HG02981 (cell line): Measurements from ENCODE around the gene PAGE2.
"Not testable (repeated sequence)": the region's sequence is repeated elsewhere in the genome, so short reads cannot be mapped to it uniquely, and the experiment has no call there.

Experiments used
- ATAC-seq: cut with Tn5 transposase; IDR thresholded peaks from one replicate; pipeline ENCODE4 v1.9.1; 2021; ENCODE audit warnings: mild to moderate bottlenecking, moderate library complexity; ENCODE audit not compliant: unreplicated experiment

PAGE2 gene

GRCh38 chrX:55088795-55089489 is at the start of gene PAGE2:
Gene PAGE2 (plus strand): TSS chrX:55089018. CDS start chrX:55090021, 1,003 bp downstream.
- ATAC-seq = no peak

GRCh38 chrX:55039471-55039870 is 49.3 kb upstream of the PAGE2 start:
- no peak for ATAC-seq

GRCh38 chrX:55041514-55041913 is 47.3 kb upstream of the PAGE2 start:
- ATAC-seq = no peak

GRCh38 chrX:55050599-55050998 is 38.2 kb upstream of the PAGE2 start:
- ATAC-seq = not testable (repeated sequence)

- no peak for ATAC-seq
Measured at GRCh38 chrX:55056820-55057674, 31.8 kb upstream of the PAGE2 start.

- no peak for ATAC-seq
Measured at GRCh38 chrX:55057675-55058249, 31.1 kb upstream of the PAGE2 start.

- ATAC-seq = not testable (repeated sequence)
Measured at GRCh38 chrX:55067180-55067579, 21.6 kb upstream of the PAGE2 start.

- ATAC-seq = no peak
Measured at GRCh38 chrX:55072286-55072685, 16.5 kb upstream of the PAGE2 start.

GRCh38 chrX:55074851-55075467 is 13.9 kb upstream of the PAGE2 start, which contains the start of gene PAGE2B:
Gene PAGE2B (plus strand): TSS chrX:55075030. CDS start chrX:55076042, 1,012 bp downstream.
- no peak for ATAC-seq

- no peak for ATAC-seq
Measured at GRCh38 chrX:55098691-55099090, 9.9 kb downstream of the PAGE2 start.

GRCh38 chrX:55099162-55099561 is 10.3 kb downstream of the PAGE2 start:
- ATAC-seq = no peak

- no peak for ATAC-seq
Measured at GRCh38 chrX:55102754-55103153, 13.9 kb downstream of the PAGE2 start.

- ATAC-seq = no peak
Measured at GRCh38 chrX:55107262-55107661, 18.4 kb downstream of the PAGE2 start.

GRCh38 chrX:55107911-55108310 is 19.1 kb downstream of the PAGE2 start:
- ATAC-seq = no peak

- no peak for ATAC-seq
Measured at GRCh38 chrX:55109306-55109705, 20.5 kb downstream of the PAGE2 start.

- ATAC-seq = no peak
Measured at GRCh38 chrX:55111578-55112254, 22.9 kb downstream of the PAGE2 start.

GRCh38 chrX:55116589-55116988 is 27.8 kb downstream of the PAGE2 start:
- not testable (repeated sequence) for ATAC-seq

- no peak for ATAC-seq
Measured at GRCh38 chrX:55118574-55118973, 29.8 kb downstream of the PAGE2 start.

- ATAC-seq = no peak
Measured at GRCh38 chrX:55119271-55119670, 30.5 kb downstream of the PAGE2 start.

- no peak for ATAC-seq
Measured at GRCh38 chrX:55119712-55120111, 30.9 kb downstream of the PAGE2 start.
